HG02970 (cell line): ENCODE measurements around the gene SNAPC3.
"Not testable (repeated sequence)": the region's sequence is repeated elsewhere in the genome, so short reads cannot be mapped to it uniquely, and the experiment has no call there.

Source experiments
- ATAC-seq: cut with Tn5 transposase; IDR thresholded peaks from one replicate; pipeline ENCODE4 v1.9.1; 2021; ENCODE audit warnings: mild to moderate bottlenecking, moderate library complexity, moderate number of reproducible peaks; ENCODE audit not compliant: unreplicated experiment, low FRiP score

Gene SNAPC3

DNA sequence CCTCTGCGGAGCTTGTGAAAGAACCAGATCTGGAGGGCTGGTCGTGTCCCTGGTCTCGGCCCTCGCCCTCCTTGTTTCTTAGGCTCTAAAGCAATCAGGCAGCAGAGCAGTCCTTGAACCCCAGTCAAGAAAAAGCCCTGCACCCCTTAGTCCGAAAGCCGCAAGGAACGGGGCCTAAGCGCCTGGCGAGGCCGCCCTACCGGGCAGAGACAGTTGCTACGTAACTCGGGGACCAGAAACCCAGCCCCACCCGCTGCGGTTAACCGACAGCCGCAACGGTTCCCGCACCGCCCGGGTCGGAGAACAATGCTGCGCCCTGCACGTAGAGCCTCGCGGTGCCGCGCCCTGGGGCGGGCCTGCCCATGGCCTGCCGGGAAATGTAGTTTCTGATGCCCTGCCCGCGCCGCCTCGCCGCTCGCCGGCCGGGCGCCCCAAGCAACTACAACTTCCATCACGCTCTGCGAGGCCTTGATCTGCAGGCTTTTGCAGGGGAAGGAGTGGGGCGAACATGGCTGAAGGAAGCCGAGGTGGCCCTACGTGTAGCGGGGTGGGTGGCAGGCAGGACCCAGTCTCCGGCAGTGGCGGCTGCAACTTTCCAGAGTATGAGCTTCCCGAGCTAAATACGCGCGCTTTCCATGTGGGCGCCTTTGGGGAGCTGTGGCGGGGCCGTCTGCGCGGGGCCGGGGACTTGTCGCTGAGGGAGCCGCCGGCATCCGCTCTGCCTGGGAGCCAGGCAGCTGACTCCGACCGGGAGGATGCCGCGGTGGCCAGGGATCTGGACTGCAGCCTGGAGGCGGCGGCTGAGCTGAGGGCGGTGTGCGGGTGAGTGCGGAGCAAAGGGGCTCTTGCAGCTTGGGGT is at the start of gene SNAPC3:
Gene SNAPC3 (plus strand): TSS at position 505 of the 859 bp plus-strand sequence. CDS start 4 bp downstream, at position 509.
- peak; percentile 99 for ATAC-seq

- ATAC-seq, result no peak
These were observed 48.8 kb upstream of the SNAPC3 start for GRCh38 chr9:15373881-15374280.

DNA sequence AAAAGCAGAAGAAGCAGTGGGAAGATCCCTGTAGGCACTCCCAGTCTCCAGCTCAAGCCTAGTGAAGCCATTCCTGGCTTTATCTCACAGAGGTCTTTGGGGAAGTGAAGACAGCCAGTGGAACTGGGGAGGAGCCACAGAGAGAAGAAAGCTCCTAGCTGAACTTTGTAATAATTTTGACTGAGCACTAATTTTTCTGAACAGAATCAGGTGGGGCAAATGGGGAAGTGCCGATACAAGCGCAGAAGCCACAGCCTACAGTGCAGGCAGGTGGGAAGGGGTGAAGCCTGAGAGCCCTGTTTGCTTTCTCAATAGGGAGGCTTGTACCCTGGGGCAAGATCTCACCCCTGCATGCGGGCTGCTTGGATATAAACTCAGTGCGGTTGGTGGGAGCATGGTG is 48.4 kb upstream of the SNAPC3 start:
- ATAC-seq, result no peak

GRCh38 chr9:15374825-15375224 is 47.9 kb upstream of the SNAPC3 start:
- no peak for ATAC-seq

DNA sequence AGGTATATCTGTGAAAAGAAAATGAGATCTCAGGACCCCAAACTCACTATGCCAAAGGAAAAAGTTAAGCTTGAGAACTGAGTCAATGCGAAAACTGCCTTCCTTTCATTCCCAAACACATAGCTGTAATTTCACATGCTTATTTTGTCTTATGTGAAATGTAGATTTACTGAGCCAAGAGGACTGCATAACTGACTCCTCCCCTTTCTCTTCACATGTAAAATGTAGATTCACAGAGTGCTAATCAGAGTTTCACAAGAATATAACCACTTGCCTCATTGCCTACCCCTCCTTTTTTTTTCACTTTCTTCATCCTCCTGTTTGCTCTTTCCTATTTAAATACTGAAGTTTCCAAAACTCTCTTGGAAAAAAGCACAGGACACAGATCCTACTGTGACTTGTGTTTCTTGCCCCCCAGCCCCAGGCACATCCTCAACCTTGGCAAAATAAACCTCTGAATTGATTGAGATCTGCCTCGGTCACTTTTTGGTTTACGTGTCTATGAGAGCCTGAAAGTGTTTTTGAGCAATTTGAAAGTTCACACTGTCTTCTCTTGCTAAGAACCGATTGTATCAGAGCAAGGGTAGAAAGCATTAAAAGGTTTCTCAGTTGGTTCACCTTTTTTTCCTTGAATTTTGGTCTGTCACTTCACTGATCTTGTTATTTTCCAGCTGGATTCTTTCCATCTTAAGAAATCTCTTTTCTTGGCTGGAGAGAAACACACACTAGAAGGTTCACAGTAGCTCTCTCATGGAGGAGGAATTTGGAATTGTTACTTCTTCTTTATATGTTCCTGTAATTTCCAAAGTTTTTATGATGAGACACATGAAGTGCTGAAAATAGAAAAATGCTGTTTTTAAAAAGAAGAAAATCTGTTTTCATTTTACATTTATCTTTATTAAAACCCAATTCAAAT is 44.8 kb upstream of the SNAPC3 start:
- ATAC-seq, result no peak

DNA sequence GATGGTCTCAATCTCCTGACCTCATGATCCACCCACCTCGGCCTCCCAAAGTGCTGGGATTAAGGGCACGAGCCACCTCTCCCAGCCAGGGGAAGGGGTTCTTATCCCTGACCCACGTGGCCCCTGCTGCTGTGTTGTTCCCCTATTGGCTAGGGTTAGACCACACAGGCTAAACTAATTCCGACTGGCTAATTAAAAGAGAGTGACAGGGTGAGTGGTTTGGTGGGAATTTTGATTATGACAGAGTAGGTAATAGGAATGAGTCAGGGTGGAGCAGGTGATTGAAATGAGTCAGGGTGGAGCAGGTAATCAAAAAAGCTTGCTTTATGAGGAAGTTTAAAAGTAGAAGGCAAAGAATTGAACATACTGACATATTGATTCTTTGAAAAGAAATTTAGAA is 43.4 kb upstream of the SNAPC3 start:
- ATAC-seq, result not testable (repeated sequence)

GRCh38 chr9:15379888-15380287 is 42.8 kb upstream of the SNAPC3 start:
- not testable (repeated sequence) for ATAC-seq

- ATAC-seq, result no peak
These were observed 41.2 kb upstream of the SNAPC3 start for GRCh38 chr9:15381491-15381890.

DNA sequence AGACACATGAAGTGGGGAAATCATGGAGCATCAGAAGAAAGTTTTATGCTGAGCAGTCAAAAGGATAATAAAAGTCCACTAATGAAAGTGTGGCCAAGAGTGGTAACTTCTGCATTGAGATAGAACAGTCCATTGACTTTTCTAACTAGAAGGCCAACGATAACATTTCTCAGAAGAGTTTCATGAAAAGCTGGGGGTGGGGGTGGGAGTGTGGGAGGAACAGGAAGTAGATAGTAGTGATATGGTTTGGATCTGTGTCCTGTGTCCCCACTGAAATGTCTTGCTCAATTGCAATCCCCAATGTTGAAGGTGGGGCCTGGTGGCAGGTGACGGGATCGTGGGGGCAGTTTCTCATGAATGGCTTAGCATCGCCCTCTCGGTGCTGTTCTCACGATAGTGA is 36.2 kb upstream of the SNAPC3 start:
- ATAC-seq, result no peak

DNA sequence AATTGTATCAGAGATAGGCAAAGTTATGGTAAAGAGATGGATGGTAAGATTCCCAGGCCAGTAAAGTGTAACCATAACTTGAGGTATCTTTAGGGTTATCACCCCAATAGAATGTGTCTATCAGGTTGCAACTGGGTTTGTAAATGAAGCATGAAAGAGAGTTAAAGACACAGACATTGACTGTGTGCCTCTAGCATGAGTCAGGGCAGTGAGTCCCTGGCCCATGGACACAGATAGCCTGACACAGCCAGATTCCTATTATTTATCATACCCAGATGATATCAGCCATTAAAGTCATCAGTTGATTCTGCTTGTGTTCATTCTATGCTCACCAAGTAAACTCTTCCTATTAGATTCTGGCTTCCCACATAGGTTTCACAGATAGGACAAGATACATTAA is 33.5 kb upstream of the SNAPC3 start:
- ATAC-seq, result no peak

DNA sequence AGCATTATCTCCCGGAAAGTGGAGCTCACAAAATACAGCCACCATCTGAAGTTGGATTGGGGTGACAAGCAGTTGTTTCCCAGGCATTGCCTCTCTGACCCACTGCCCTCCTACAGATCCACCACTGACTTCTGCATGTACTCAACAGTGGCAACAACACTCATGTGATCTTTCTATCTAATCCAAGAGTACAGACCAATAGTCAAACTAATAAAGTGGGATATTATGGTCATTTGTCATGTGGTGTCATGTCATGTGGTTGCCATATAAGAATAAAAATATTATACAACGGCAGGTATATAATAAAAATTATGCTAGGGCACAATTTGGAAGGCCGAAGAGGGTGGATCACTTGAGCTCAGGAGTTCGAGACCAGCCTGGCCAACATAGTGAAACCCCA is 33.0 kb upstream of the SNAPC3 start:
- ATAC-seq, result no peak

GRCh38 chr9:15390201-15390600 is 32.5 kb upstream of the SNAPC3 start:
- ATAC-seq, result no peak

DNA sequence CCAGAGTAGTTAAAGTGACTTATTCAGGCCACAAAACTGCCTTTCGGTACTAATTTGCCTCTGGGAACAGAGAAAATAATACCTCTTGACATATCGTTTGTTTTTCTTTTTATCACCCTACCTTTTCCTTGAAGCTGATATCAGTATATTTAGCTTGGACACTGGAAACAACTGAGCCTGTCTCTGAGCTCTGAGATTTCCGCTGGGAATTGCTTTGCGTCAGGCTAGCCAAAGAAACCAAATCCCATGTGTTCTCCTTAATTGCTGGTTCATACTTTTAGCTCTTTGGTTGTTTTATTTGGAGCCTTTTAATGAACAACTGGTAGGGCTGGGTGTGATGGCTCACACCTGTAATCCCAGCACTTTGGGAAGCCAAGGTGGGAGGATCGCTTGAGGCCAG is 30.3 kb upstream of the SNAPC3 start:
- ATAC-seq, result no peak

DNA sequence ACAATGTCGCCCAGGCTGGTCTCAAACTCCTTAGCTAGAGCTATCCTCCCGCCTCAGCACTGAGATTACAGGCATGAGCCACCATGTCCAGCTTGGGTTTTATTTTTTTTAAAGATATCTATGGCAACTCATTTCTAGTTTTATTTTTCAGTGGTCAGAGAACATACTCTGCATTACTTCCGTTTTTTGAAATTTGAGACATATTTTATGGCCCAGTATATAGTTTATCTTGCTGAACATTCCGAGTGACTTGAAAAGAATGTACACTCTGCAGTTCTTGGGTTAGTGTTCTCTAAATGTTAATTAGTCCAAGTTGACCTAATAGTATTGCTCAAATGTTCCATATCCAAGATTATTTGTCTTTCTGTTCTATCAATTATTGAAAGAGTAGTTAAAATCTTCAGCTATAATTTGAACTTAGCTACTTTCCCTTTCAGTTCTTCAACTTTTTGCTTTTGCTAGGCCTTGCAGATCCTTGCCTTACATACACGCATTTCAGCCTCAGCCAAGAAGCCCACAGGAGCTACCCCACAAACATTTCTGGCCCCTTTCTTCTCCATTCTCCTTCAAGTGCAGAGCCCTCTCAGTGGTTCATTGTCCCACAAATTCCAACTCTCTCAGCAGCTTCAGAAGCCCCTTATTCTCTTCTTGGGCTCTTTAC is 22.3 kb upstream of the SNAPC3 start:
- ATAC-seq, result no peak

GRCh38 chr9:15401266-15401665 is 21.4 kb upstream of the SNAPC3 start:
- ATAC-seq, result no peak

GRCh38 chr9:15403155-15403554 is 19.5 kb upstream of the SNAPC3 start:
- ATAC-seq, result no peak

DNA sequence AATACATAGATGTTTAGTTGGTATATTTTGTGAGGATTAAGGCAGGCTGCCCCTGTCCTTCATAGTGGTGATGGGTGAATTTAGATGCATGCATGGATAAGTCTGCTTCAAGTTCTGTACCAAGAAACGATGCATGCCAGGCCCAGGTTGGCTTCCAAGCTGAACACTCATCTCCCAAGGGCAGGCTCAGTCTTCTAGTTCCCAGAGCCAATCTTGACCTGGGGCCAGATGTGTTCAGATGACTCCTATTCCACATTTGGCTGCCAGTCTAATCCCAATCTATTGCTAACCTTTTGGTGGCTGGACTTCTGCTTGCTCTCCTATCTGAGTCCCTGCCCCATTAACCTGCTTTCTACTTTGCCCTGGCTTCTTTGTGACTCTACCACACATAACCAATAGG is 18.5 kb upstream of the SNAPC3 start:
- ATAC-seq, result no peak

DNA sequence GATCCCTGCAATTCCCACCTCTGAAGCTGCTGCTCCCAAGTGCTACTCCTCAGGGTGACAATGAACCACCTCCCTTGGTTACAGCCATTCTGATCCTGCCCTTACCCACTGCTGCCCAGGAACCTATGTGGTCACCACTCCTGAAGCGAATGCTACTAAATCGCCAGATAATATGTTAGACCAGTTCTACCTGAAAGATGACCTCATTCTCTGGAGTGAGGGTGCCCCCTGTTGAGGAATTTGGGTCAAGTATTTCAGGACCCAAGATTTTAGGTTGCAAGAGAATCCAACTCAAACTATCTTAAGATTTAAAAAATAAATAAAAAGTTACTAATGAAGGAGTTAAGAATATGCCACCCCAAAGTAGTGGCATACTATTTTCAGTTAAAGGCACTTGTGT is 5.8 kb upstream of the SNAPC3 start:
- ATAC-seq, result no peak

GRCh38 chr9:15417626-15418025 is 5.0 kb upstream of the SNAPC3 start:
- ATAC-seq, result no peak

DNA sequence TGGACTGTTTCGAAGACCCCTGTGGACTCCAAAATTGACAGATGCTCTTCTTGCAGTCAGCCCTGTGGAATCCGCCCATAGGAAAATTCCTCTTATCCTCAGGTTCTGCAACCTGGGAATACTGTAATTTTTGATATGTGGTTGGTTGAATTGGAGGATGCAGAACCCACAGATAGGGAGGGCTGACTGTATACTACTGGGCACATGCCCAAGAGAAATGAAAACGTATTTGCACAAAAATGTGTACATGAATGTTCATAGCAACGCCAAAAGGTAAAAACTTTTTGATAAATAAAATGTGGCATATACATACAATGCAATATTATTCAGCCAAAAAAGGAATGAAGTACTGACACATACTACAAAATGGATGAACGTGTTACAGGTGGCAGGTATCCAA is 1.9 kb upstream of the SNAPC3 start:
- ATAC-seq, result no peak

DNA sequence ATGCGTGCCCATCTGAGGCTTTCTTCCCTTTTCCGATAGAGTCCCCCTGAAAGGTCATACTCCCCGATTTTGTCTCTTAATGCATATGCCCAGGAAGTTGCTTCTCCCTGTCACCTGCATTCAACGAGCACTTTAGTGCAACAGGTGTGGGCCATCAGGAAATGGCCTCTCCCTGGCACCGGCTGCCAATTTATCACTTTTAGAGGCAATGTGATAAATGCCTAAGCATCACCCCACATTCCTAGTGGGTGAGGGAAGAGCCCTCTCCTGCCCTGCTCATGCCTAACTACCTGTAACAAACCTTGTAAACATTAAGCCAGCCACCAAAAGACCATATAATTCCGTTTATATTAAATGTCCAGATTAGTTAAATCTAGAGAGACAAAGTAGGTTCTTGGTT is 1.1 kb upstream of the SNAPC3 start:
- ATAC-seq, result no peak
